HG02588 (cell line): ENCODE results near the gene POMT1.
"Not testable (repeated sequence)": the region's sequence is repeated elsewhere in the genome, so short reads cannot be mapped to it uniquely, and the experiment has no call there.

Experiments used
- ATAC-seq: cut with Tn5 transposase; IDR thresholded peaks from one replicate; pipeline ENCODE4 v1.9.1; 2021; ENCODE audit warnings: mild to moderate bottlenecking, moderate library complexity; ENCODE audit not compliant: unreplicated experiment

Gene POMT1

GRCh38 chr9:131492070-131492469 lies 10.6 kb upstream of the POMT1 start:
- no peak for ATAC-seq

- no peak for ATAC-seq
Measured at GRCh38 chr9:131494296-131494870, 8.3 kb upstream of the POMT1 start.

GRCh38 chr9:131495785-131496184 lies 6.9 kb upstream of the POMT1 start:
- ATAC-seq: no peak

GRCh38 chr9:131496844-131497405 lies 5.8 kb upstream of the POMT1 start:
- ATAC-seq: no peak

- ATAC-seq: no peak
Measured at GRCh38 chr9:131499254-131499767, 3.4 kb upstream of the POMT1 start.

- no peak for ATAC-seq
Measured at GRCh38 chr9:131500377-131500776, 2.3 kb upstream of the POMT1 start.

- no peak for ATAC-seq
Measured at GRCh38 chr9:131500939-131501541, 1.7 kb upstream of the POMT1 start.

- no peak for ATAC-seq
Measured at GRCh38 chr9:131503626-131504465, 1.1 kb downstream of the POMT1 start.

- no peak for ATAC-seq
Measured at GRCh38 chr9:131505012-131505411, 2.3 kb downstream of the POMT1 start.

GRCh38 chr9:131511416-131511815 lies 8.7 kb downstream of the POMT1 start:
- no peak for ATAC-seq

- no peak for ATAC-seq
Measured at GRCh38 chr9:131511880-131512279, 9.2 kb downstream of the POMT1 start.

- no peak for ATAC-seq
Measured at GRCh38 chr9:131513177-131513576, 10.5 kb downstream of the POMT1 start.

- not testable (repeated sequence) for ATAC-seq
Measured at GRCh38 chr9:131515559-131516031, 12.9 kb downstream of the POMT1 start.

- ATAC-seq: no peak
Measured at GRCh38 chr9:131516100-131516499, 13.4 kb downstream of the POMT1 start.

GRCh38 chr9:131516930-131517329 lies 14.2 kb downstream of the POMT1 start:
- no peak for ATAC-seq

- no peak for ATAC-seq
Measured at GRCh38 chr9:131517761-131518190, 15.1 kb downstream of the POMT1 start.

GRCh38 chr9:131518553-131518952 lies 15.8 kb downstream of the POMT1 start:
- no peak for ATAC-seq

- ATAC-seq: no peak
Measured at GRCh38 chr9:131520503-131520902, 17.8 kb downstream of the POMT1 start.

- no peak for ATAC-seq
Measured at GRCh38 chr9:131521203-131521602, 18.5 kb downstream of the POMT1 start.

- no peak for ATAC-seq
Measured at GRCh38 chr9:131521822-131522221, 19.1 kb downstream of the POMT1 start.
